EH (cell line): ENCODE results near the gene TSPYL2.

Experiments used
- DNase-seq: peaks from one replicate; pipeline ENCODE4 v3.0.0-alpha.2; 2015; ENCODE audit warnings: low read depth

Gene TSPYL2

DNA sequence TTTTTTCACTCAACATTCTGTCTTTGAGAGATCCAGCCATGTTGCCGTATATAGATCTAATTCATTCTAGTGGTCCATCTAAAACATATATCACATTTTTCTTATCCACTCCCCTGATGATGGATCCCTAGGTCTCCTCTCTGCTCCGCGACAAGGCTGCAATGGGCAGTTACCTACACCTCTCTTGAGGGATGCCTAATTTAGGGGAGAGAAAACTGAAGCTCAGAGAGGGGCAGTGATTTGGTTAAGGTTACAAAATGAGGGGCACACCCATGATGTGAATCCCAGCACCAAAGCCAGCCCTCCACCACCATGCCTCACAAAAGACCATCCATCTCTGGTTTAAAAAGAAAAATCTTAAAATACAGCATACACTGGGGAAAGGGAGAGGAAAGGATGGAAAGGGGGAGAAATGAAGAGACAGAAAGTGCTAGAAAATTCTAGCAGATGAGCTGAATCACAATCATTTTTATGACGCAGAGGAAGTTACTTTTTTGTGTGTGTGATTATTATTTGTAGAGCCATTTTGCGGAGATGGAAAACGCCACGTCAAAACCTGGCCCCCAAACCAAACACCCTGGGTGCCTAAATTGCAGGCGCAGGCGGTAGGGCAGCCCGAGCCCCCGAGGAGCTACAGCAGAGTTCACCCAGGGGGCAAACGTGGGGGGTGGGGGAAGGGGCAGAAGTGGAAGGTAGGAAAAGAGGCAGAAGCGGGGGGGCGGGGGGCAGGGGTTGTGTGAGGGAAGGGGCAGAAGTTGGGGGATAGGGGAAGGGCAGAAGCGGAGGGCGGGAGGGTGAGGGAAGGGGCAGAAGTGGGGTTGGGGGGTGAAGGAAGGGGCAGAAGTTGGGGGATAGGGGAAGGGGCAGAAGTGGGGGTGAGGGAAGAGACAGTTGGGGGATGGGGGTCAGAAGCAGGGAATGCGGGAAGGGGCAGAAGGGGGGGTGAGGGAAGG is 1.3 kb upstream of the TSPYL2 start:
- peak; percentile 39 for DNase-seq

DNA sequence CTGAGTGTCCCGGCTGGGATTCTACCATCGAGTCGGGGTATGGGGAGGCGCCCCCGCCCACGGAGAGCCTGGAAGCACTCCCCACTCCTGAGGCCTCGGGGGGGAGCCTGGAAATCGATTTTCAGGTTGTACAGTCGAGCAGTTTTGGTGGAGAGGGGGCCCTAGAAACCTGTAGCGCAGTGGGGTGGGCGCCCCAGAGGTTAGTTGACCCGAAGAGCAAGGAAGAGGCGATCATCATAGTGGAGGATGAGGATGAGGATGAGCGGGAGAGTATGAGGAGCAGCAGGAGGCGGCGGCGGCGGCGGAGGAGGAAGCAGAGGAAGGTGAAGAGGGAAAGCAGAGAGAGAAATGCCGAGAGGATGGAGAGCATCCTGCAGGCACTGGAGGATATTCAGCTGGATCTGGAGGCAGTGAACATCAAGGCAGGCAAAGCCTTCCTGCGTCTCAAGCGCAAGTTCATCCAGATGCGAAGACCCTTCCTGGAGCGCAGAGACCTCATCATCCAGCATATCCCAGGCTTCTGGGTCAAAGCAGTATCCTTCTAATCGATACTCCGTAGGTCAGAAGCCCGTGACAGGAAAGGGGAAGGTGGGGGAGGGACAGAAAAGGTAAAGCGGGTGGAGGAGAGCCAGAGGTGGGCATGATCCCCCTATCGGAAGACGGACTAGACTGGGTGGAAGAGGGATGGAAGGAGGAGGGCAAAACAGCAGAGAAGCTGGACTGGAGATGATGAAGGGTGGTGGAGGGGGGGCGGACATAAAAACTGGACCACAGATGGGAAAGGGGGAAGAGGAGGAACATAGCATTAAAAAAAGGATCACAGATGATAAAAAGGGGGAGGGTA is 828 bp downstream of the TSPYL2 start:
- DNase-seq: no peak

DNA sequence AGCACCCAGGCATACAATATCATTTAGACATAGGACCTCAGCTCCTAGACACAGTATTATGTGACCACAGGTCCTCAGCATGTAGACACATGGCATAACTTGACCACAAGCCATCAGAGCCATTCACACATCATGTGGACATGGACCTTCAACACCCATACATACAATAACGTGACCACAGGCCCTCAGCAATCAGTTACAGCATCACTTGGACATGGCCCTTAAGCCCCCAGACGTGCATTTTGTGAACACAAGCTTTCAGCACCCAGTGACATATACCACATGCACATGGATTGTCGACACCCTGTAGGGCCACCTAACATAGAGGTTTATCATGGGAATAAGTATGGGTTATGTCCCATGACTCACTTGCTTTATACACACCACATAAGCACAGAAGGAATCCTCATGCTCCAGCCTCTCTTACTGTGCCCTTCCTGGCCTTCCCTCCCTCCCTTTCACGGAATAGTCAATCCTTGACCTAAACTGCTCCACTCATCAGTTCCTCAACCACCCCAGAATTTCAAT is 1.9 kb downstream of the TSPYL2 start:
- no peak for DNase-seq

DNA sequence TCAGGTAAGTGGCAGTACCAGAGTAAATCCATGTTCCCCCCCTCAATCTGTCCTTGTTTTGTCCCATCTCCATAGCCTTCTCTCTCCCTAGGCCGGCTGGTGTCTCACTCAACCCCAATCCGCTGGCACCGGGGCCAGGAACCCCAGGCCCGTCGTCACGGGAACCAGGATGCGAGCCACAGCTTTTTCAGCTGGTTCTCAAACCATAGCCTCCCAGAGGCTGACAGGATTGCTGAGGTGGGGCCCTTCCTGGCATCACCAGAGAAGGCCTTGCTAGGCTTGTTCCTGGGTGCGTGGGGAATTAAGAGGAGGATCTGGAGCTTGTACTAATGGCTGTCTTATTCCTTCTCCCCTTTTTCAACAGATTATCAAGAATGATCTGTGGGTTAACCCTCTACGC is 2.7 kb downstream of the TSPYL2 start:
- DNase-seq: no peak

DNA sequence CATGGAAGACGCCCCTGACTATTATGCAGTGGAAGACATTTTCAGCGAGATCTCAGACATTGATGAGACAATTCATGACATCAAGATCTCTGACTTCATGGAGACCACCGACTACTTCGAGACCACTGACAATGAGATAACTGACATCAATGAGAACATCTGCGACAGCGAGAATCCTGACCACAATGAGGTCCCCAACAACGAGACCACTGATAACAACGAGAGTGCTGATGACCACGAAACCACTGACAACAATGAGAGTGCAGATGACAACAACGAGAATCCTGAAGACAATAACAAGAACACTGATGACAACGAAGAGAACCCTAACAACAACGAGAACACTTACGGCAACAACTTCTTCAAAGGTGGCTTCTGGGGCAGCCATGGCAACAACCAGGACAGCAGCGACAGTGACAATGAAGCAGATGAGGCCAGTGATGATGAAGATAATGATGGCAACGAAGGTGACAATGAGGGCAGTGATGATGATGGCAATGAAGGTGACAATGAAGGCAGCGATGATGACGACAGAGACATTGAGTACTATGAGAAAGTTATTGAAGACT is 3.6 kb downstream of the TSPYL2 start:
- DNase-seq: no peak

DNA sequence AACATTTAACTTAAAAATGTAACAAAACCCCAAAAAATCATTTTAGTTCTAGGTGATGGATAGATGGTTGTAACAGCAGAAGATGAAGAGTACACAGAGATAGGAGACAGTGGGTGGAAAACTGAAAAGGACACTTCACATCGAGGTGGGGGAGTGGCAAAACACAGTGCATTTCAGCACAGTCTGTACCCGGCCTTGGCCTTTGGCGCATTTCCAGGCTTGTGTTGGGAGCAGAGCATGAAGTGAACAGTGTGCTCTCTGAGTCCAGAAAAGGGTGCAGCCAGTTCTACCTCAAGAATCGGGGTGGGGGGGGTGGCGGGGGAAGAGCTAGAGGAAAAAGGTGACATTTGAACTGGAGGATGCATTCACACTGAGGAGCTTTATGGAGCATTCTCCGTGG is 4.3 kb downstream of the TSPYL2 start:
- no peak for DNase-seq

DNA sequence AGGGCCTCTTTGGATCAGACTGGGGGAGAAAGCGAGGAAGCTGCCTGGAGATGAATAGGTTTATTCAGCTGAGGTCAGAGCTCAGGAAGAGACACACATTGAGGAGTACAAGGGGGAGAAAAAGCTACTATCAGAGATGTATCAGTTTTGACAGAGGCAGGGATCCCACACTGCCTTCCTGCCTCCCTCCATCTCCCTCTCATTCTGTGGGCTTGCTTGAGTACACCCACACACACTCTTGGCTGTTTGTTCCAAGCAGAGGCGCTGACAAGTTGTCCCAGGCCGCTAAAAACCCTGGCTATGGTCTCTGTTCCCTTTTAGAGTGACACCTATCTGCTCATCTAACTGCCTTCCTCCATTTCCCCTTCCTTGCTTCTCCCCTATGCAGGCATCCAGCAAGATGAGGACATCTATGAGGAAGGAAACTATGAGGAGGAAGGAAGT is 5.2 kb downstream of the TSPYL2 start:
- DNase-seq: no peak

DNA sequence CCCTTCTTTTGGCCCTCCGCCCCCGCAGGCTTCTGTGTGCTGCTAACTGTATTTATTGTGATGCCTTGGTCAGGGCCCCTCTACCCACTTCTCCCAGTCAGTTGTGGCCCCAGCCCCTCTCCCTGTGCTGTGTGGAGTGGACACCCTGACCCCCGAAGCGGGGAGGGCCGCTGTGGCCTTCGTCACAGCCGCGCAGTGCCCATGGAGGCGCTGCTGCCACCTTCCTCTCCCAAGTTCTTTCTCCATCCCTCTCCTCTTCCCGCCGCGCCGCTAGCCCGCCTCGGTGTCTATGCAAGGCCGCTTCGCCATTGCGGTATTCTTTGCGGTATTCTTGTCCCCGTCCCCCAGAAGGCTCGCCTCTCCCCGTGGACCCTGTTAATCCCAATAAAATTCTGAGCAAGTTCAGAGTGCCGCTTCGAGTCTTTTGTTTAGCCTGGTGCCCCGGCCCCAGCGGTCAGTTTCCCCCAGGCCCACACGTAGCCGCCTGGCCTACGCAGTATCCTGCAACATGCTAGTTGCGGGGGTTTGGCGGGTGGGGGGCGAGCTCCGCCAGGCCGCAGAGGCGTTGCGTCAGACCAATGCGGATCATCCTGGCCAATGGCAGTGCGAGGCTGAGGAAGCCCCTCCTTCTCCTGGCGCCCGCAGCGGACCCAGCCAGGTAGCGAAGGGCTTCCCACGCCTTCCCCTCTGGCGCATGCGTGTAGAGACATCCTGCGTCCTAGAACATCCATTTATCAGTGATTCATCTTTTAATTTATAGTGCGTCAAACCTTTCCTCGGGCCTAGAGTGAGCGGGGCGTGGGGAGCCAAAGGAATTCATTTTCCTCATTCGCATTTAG is 6.2 kb downstream of the TSPYL2 start:
- peak; percentile 79 for DNase-seq

DNA sequence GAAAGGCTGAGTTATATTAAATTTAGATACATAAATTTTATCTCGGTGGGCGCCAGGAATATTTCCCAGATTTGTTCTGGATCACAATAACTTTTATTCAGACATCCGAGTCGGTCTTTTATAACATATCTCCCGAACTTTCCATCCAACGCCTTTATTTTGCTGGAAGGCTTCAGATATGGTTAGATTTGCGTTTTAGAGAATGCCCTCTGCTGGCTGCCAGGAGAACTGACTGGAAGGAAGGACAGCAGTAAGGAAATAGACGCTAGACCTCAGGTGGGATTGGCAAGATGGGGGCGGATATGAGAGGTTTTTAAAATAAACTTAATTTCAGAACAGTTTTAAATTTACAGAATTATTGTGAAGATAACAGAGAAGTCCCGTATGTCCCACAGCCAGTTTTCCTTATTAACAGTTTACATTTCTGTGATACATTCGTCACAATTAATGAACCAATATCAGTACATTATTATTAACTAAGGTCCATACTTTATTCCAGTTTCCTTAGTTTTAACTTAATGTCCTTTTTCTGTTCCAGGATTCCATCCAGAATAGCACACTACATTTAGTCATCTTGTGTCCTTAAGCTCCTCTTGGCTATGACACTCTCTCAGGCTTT is 7.2 kb downstream of the TSPYL2 start:
- DNase-seq: peak; percentile 68

DNA sequence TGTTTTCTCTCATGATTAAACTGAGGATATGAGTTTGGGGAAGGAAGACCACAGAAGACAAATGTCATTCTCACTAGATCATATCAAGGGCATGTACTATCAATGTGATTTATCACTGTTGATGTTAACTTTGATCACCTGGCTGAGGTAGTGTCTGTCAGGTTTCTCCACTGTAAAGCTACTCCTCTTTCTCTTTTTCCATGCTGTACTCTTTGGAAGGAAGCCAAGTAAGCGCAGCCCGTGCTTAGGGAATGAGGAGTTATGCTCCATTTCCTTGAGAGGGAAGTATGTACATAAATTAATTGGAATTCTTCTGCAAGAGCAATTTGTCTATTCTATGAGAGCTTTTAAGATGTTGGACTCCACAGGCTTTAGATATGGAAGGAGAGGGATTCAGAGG is 7.8 kb downstream of the TSPYL2 start:
- no peak for DNase-seq

DNA sequence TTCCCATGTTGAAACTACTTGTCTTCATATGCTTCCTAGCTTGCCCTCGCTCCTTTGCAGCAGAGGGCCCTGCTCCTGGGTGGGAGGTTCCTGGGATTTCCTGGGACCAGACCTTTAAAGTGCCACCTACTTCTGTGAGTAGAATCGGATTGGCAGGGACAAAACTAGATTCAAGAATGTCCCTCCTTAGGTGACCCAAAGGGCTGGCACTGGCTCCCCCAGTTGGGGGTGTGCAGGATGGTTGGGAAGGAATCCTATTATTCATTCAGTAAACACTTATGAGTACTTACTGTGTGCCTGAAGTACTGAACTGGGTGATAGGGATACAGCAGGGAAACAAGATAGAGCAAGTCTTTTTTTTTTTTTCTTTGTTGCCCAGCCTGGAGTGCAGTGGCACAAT is 9.2 kb downstream of the TSPYL2 start:
- no peak for DNase-seq

DNA sequence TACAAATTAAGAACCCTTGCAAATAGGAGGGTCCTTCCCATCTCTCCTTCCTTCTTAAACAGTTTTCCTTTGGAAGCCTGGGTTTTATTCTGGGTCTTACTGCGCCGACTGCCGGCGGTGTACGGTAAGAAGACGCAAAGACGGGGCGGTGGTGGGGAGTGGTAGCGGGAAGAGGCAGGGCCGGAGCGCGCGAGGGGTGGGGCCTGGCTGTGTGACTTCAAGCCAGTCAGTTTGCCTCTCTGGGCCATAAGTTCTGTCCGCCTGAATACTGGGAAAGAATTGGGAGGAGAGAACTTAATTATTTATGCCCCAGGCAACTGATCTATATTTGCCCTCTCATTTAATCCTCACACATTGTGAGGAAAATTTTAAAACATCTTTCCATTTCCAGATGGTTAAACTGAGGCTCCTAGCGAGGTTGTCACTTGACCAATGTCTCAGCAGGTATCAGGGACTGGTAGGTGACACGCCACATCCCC is 11.0 kb downstream of the TSPYL2 start:
- peak; percentile 79 for DNase-seq

DNA sequence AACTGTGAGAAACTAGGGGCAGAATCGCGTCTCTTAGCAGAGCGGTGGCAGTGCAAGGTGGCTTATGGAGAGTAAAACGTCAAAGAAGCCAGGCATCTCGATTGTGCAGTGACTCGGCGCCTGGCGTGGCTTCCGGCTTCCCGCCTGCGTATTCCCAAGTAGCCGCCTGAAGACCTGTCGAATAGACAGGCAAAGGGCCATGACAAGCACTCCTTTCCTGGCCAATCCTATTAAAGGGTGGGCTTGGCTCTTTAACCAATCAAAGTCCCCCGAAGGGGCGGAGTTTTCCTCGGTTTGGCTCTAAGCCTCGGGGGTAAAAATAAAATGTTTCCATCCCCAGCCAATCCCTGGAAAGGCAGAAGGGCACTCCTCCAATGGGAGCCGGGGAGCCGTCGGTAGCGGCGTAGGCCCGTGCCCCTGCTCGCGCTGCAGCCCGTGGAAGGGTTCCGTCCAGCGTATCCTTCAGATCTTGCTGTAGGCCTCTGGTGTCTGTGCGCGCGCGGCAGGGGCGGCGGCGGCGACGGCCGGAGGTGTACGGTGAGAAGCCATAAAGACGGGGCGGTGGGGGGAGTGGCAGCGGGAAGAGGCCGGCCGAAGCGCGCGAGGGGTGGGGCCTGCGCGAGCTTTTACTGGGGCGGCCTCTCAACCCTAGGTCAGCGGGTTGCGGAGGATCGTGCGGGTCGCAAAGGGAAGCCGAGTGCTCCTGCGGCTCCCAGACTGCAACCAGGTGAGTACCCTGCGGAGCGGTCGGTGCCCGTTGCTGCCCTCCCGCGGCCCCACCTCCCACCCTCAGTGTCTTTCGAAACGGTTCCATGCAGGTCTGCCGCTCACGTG is 11.8 kb downstream of the TSPYL2 start, which contains the start of gene KANTR:
TSS of gene KANTR (plus strand) at position 395 of the 834 bp plus-strand sequence. CDS start 30,131 bp downstream, outside the sequence.
- peak; percentile 96 for DNase-seq

DNA sequence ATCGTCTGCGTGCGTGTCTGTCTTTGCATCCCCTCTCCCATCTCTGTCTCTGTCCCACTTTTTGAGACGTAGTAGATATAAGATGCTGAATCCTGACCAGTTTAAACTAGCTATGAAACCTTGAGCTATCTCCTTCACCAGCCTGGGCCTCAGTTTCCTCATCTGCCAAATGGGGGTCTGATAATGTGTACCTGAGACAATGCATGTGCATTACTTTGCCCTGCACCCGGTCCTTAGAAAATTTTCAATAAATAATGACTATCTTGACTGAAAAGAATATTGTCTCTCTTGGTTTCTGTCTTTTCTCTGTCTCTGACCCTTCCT is 12.4 kb downstream of the TSPYL2 start:
- no peak for DNase-seq

DNA sequence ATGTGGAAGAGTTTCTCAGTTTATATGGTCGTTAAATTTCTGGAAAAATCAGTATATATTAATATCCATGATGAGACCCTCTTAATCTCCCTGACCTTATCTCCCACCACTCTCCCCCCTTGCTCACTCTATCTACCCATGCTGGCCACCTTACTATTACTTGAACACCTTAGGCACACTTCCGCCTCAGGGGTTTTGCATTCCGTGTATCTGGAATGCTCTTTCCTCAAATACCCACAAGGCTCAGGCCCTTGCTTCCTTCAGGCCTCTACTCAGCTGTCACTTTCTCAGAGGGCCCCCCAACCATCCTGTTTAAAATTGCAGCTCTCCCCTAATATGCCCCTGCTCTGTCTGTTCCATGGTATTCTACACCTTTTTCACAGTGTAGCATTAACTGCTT is 13.6 kb downstream of the TSPYL2 start:
- no peak for DNase-seq

DNA sequence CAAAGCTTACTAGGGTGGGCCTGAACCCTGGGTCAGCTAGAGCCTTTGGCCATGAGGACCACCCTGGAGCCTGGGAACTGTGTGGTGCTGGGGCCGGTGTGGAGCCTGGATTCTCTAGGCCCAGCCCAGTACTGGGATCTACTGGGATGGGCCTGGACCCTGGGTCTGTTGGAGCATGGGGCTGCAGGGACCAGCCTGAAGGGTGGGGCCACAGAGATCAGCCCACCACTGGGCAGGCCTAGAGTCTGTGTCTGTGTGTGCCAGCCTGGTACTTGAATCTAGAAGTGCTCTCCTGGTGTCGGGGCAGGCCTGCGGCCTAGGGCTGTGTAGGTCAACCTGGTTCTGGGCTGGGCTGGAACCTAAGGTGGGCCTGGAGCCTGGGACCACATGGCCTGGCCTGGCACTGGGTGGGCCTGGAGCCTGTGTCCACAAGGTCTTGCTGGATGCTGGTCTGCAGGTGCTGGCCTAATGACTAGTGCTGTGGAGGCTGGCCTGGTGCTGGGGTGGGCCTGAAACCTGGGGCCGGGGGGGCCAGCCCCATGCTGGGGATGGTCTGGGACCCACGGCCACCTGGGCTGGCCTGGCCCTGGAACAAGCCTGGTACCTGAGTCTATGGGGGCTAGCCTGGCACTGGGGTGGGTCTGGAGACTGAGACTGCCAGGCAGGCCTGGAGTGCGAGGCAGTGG is 32.8 kb downstream of the TSPYL2 start:
- DNase-seq: no peak

DNA sequence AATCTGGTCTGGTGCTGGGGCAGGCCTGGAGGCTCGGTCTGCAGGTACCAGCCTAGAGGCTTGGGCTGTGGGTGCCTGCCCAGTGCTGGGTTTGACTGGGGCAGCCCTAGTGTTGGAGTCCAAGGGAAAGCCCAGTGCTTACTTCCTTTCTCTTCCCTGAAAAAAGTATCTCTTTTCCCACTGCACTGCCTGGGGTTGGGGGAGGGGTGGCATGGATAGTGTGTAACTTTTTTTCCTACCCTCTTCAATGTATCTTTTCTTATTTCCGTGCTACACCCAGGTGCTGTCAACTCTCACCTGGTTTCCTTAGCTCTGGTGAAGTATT is 33.3 kb downstream of the TSPYL2 start:
- DNase-seq: no peak

DNA sequence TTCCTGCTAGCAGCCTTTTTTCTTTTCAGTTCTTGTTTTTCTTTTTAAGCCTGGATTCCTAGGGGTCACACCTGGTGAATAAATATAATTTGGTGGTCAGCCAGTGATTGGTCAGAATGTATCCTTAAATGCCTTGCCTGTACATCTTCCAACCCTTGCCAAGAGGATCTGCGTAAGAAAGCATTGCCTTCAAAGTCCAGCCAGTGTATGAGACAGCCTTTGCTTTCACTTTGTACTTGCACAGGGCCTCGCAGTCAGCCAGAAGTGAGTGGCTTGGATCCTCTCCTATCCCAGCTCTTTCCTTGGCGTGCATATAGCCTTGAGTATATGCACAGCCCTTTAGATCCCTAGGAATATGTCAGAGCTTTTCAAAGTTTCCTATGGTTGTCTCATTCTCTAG is 33.9 kb downstream of the TSPYL2 start:
- peak; percentile 7 for DNase-seq

DNA sequence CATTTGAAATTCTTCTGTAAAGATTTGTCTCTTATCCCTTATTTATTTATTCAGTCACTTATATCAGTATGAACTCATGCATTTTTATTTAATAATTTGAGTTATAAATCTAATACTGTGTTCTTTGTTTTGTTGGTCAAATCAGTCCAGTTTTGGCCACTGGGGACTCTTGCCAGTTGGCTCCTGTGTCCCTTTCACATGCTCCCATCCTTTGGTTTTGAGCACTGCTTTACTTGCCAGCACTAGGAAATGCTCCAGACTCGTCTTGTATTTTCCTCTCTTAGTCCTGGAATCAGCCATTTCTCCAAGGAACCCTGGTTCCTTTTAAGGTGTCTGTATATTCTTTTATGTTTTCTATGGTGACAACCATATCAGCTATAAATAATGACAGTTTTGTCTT is 39.8 kb downstream of the TSPYL2 start:
- DNase-seq: no peak

DNA sequence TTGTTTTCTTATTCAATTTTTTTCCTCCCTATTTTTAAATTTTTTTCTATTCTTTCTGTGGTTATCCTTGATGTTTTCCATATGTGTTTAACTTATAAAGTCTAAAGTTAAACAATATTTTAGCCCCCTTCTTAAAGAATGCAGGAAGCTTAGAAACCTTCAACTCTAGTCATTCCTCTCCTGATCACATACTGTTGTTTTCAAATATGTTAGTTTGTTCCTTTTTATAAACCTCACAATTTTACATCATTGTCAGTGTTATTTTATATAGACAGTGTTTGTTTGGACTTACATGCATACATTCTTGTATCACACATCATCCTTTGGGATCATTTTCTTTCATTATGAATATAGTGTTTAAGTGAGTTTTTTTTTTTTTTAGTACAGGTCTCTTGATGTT is 43.3 kb downstream of the TSPYL2 start:
- peak; percentile 16 for DNase-seq
